COR-L47 (cell line): ENCODE results near the gene SERPINA4.
A peak's percentile ranks its signal among the peaks of the same experiment; 100 is the strongest.
"Not testable (repeated sequence)": the region's sequence is repeated elsewhere in the genome, so short reads cannot be mapped to it uniquely, and the experiment has no call there.

Experiments
- DNase-seq: peaks from one replicate; lab custom pipeline; 2025; lab: John Stamatoyannopoulos, UW

The SERPINA4 gene

DNA sequence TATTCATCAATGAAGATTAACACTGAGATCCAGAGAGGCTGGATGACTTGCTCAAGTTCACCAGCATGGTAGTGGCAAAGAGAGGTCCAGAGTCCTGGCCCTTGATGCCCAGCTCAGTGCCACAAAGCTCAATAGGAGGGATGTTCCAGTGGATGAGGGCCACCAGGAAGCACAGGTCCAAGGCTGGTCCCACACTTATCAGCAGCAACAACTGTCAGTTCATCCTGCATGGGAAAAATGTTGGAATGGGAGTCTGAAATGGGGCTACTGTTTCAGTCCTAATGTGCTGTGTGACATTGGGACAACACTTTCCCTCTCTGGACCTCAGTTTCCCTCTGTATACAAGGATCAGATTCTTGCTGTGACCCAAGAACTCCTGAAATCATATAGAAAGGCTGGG, 31.2 kb downstream of the SERPINA4 start:
- DNase-seq: no peak

DNA sequence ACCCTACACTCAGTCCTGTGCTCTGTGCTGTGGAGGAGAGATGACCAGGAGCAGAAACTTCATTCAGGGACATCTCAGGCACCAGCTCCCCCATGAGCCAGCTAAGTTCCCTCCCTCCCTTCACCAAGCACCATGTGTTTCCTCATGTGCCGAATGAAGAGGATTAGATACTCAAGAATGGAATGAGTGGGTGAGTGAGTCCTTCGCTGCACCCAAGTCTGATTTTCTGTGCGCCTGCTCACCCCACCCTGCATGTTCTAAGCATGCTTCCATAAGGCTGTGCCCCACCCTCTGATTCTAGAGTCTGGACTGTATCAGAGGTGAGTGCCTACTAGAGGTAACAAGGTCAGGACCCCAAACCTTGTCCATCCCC, 32.1 kb downstream of the SERPINA4 start:
- no peak for DNase-seq

DNA sequence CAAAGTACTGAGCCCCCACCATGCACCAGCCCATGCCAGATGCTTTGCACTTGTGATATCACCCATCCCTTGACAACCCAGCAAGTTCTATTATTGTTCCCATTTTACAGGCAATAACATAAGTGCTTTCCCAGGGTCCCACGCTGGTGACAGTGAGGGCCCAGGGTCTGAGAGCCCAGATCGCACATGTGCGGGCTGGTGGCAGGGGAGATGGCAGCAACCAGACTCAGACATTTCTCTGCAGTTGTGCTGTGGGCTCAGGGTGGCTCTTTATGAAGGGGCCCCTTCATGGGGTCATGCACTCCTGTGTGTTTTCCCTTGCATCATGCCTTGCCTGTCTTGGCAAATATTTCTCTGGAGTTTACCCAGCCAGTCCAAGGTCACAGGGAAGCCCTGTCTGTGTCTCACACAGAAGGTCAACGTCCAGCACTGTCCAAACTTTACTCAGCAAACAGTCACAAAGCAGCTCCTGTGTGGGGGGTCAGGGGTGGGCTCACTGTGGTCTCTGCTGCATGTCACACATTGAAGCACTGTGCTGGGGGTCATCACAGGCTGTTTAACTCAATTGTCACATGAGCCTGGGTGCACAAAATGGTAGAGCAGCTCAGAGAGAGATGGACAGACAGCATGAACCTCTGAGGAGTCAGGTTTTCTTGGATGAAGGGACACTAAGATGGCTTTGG, 32.6 kb downstream of the SERPINA4 start:
- no peak for DNase-seq

DNA sequence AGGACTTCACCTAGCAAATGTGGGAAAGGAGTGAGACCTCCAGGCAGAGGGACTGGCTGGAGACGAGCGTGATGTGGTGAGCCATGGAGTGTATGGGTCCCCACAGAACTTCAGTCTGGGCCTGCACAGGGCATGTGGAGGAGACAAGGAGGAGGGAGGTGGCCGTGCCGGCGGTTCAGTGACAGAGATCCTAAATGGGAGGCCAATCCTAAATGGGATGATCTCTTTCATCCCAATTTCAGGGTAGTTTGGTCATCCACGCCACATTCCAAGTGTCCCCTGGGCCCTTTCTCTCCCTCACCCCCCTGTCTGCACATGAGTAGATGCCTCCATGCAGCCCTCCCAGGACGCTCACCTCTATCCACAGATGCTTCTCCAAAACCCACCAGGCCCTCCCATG, 33.2 kb downstream of the SERPINA4 start:
- no peak for DNase-seq

DNA sequence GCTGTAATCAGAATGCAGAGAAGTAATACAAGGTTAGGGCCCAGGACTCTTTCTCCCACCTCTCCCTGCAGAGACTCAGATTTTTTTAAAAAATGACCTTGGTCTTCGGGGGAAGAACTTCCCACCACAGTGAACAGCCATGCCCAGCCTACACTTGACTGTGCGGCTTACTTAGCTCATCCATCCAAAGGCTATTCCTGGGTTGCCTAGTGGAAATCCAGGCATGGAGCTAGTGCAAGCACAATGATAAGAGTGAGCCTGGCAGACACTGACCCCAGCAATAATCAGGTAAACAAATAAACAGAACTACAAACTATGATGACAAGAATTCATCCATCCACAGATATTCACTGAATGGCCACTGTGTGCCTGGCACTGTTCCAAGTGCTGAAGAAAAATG, 34.7 kb downstream of the SERPINA4 start:
- DNase-seq: no peak

DNA sequence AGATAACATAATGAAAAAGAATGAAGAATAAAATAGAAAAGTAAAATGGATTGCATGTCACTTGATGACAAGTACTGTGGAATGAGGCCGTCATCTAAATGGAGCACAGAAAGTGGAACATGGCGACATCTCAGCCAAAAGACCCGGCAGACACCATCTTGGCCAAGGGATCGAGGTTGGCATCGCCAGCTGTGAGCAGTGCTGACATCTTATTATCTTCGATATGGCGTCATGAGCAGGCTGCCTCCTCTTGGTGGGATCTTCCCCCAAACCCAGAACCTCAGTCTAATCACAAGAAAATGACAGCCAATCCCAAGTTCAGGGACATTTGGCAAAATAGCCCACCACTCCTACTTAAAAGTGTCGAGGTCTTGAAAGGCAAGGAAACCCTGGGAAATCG, 35.1 kb downstream of the SERPINA4 start:
- DNase-seq: no peak

DNA sequence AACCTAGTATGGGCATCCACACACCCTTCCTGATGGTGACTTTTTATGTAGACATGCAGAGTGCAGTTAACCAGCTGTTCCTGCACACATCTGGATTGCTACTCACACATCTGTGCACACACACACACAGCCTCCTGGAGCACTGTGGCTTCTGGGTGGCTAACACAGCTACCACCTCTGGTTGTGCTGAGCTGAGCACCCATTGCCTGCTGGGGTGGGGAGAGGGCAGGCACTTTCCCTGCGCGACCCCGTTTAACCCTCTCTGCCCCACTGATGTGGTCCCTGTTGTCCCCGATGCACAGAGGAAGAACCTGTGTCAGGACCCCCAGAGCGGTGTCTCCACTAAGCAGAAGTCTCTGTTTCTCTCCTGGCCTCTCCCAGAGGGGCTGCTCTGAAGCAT, 36.5 kb downstream of the SERPINA4 start:
- DNase-seq: no peak

DNA sequence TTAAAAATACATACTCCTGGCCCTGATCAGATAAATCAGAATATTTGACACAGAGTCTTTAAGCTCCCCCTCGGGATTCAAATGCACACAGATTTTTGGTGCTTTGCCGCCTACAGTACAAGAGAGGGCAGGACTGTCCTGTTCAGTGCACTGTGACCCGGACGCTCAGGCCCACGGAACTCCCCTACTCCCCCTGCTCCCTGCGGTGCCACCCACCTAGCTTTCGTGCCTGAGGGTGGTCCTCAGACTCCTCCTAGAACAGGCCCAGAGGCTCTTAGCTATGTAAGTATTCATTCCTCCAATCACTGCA, 37.2 kb downstream of the SERPINA4 start:
- DNase-seq: no peak

DNA sequence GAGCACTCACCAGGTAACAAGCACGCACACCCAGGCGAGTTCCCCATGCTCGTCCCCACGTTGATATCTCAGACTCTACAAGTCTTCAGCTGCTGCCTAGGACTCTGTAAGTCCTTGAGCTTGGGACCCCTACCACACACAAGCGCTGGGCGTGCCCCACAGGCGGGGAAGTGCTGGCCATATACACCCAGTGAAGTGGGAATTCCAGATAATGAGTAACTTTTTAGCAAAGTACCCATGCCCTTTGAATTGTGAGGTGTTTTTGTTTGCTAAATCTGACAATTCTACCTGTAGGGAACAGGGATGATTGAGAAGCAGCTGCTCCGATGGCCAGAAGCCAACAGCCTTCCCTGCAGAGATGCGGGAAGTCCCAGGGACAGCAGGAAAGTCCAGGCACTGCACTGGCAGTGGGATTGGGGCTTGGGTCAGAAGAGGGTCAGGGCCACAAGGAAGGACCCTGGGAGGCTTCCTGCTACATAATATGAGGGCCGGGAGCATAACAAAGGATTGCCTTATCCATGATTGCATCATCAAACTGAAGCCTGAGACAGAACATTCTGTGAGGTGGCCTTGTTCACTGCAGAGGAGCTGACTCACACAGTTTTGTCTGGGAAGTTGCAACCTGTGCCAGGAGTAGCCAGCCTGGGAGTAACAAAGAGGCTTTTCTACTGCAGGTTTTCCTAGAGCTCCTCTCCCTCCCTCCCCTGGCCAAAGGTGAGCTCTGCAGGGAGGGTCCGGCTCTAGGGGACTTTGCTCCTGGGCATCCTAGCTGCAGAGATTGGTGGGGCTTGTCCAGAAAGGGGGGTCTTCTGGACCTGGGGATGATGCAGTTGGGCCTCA, 37.8 kb downstream of the SERPINA4 start:
- DNase-seq: peak; percentile 63

DNA sequence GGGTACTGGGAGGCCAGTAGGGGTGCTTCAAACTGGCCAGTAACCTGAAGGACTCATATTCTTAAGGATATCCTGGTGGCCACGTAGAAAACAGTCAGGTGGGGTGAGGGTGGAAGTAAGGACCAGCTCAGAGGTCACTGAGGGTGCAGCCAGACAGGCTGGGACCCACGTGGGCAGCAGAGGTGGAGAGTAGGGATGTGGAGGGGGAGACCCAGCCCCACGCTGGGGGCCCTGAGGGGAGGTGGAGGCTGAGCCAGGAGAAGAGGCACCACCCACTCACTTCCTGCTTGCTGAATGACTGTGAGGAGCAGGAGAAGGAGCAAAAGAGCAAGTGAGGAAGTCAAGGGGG, 38.4 kb downstream of the SERPINA4 start:
- no peak for DNase-seq

DNA sequence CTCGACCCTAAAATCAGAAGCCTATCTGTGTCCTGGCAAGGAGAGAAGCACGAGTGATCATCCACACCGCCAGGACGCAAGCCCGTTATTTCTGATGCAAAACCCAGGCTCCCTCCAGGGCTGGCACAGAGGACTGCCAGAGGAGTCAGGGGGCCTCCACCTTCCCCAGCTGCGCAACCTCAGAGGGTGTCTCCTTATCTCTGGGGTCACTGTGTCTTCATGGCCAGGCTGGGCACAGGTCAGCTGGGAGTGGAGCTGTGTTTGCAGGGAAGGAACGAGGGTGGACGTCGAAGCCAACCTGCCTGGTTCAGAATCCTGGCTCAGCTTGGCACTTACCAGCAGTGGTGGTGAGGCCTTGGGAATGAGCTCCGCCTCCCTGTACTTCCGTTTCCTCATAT, 38.9 kb downstream of the SERPINA4 start:
- no peak for DNase-seq

DNA sequence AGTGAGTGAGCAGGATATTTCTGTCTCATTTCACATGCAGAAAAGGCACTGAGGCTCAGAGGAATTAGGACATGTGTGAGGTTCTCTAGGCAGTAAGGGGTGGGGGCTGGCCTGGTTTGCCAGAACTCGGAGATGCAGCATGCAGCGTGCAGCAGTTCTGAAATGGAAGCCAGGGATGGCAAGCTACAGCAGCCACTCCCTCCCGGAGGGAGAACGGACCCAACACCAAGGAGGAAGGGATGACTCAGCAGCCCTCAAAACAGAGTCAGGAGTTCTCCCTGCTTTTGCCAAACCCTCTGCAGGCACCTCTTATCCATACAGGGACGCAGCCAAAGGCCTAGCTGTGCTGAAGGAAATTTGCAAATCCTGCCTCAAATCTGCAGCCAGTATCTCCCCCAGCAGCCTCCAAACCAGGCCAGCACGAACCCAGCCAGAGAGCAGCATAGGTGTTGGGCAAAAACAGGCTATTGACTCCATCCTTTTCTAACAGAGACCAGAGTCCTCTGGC, 40.7 kb downstream of the SERPINA4 start:
- DNase-seq: no peak

DNA sequence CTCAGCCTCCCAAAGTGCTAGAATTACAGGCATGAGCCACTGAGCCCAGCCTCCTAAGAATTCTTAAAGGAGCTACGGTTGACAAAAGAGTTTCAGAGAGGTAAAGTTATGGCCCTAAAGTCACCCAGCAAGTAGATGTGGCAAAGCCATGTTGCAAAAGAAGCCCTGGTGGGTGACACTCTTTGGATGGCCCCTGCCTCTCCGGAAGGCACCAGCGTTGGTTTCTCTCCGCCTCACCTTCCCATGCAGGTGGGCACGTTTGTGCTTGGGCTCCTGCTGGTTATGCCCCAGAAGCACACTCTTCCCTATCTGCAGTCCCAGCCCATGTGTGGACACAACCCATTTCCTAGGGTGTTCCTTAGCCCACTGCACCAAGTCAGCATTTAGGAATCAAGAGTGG, 41.5 kb downstream of the SERPINA4 start:
- DNase-seq: no peak

DNA sequence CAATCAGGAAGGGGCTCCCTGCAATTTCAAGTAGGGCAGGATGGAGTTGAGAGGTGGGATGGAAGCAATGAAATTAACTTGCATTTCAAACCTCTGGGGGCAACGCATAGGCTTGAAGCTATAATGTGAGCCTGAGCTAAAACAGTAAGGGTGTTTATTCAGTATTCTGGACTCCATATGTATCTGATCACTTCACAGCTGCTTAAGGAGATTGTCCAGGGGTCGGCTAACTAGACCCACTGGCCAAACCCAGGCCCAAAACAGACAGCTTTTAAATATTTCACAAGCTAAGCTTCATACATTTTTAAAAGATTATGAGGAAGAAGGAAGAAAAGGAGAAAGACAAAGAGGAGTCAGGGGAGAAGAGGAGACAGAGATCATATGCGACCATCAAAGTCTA, 44.1 kb downstream of the SERPINA4 start:
- DNase-seq: no peak

DNA sequence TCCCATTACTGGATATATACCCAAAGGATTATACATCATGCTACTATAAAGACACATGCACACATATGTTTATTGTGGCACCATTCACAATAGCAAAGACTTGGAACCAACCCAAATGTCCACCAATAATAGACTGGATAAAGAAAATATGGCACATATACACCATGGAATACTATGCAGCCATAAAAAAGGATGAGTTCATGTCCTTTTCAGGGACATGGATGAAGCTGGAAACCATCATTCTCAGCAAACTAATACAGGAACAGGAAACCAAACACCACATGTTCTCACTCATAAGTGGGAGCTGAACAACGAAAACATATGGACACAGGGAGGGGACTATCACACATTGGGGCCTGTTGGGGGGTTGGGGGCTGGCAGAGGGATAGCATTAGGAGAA, 47.7 kb downstream of the SERPINA4 start:
- DNase-seq: not testable (repeated sequence)

DNA sequence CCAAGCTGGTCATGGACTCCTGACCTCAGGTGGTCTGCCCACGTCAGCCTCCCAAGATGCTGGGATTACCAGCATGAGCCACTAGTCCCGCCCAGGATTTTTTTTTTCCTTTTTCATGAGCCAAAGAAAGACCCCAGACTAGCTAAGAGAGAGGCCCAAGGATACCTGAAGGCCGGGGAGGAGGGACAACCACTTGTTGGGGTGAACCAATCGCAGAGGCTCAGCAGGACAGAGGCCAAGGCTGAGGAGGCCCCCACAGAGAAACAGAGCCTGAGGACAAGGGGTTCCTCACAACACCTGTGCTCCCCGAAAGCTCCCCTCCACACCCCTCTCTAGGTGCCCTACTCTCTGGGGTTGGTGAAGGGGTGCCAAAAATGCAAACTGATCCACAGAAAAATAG, 49.9 kb downstream of the SERPINA4 start:
- DNase-seq: no peak

DNA sequence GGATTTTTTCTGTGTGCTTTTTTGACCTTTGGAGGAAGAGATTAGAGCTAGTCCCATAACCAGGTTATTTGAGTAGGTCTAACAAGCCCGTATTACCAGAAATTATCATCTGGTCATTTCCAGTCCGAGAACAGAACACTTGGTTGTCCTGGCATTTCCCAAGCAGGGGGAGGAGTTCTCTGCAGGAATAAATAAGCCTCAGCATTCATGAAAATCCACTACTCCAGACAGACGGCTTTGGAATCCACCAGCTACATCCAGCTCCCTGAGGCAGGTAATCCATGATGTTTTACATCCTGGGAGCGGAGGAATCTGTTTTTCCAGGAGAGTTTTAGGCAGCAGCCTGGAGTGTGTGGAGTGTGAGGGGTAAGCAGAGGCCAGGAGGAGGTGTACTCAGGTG, 50.9 kb downstream of the SERPINA4 start, which contains the start of gene SERPINA3:
SERPINA3 (plus strand) TSS at position 218 of the 400 bp plus-strand sequence. CDS start 2,051 bp downstream, outside the sequence.
- DNase-seq: no peak

DNA sequence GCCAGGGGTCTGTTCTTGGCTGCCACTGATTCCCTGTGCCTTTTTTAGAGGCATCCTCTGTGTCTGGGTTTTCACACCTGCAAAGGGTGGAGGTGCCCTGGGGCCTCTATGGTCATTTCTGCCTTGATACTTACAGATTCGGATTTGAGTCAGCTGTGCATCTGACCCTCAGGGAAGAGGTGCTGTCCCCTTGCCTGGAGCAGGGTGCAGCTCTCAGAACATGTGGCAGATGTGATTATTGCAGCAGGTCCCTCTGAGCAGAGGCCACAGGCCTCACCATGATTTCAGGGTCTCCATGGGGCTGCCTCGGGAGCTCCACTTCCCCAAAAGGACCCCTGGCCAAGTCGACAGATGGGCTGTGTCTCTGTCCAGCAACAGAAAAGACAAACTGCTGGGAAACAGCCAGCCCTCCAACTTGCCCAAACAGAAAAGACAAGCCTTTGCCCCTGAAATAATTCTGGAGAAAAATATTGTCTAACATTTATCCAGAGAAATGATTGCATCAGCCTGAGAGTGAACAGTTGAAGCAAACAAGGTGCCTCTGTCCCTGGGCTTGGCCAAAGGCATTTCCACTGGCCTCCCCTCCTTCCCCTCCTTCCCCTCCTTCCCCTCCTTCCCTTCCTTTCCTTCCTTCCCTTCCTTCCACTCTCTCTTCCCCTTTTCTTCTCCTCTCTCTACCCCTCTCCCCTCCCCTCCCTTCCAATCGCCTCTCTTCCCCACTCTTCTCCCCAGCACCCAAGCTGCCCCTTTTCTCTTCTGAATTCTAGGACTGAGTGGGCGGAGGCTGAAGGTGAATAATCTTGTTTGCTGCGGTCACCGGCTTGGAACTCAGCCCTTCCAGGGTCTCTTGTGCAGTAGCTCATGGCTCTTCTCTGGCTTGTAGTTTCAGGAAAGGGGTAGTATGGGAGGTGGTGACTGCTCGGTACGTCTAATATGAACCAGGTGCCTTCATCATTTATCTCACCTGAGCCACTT, 51.6 kb downstream of the SERPINA4 start:
- no peak for DNase-seq

DNA sequence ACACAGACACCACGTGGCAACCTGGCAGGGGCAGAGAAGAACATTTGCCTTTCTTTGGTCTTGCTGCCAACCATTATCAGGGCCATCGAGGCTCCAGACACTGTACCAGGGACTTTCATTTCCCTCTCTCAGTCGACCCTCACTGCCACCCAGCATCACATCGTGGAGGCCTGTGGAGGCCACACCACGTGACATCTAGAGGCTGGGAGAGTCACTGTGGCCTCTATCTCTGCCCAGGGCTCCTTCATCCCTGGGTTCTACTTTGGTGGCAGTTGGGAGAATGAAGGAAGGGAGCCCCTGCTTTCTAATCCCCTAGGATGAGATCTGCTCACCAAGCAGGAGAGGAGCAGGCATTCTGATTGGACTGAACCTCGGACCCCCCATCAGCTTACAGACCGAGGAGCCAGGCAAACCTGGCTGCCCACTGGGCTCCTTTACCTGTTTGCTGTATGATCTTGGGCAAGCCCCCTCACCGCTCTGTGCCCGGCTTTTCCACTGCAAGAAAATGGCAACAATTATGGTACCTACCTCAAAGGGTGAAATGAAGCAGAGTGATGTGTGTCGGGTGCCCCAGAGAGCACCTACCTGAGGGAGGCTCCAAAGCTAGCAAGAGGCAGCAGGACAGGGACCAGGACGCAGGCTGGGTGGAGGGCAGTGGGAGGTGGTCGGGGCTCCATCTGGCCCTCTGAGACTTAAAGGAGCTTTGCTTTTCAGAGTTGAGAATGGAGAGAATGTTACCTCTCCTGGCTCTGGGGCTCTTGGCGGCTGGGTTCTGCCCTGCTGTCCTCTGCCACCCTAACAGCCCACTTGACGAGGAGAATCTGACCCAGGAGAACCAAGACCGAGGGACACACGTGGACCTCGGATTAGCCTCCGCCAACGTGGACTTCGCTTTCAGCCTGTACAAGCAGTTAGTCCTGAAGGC, 52.7 kb downstream of the SERPINA4 start:
- DNase-seq: no peak

DNA sequence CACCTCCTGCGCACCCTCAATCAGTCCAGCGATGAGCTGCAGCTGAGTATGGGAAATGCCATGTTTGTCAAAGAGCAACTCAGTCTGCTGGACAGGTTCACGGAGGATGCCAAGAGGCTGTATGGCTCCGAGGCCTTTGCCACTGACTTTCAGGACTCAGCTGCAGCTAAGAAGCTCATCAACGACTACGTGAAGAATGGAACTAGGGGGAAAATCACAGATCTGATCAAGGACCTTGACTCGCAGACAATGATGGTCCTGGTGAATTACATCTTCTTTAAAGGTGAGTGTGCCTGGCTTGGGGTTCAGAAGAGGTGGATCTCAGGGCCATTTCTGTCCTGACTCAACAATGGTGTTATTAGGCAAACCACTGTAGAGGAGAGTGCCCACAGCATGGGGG, 53.6 kb downstream of the SERPINA4 start:
- no peak for DNase-seq

DNA sequence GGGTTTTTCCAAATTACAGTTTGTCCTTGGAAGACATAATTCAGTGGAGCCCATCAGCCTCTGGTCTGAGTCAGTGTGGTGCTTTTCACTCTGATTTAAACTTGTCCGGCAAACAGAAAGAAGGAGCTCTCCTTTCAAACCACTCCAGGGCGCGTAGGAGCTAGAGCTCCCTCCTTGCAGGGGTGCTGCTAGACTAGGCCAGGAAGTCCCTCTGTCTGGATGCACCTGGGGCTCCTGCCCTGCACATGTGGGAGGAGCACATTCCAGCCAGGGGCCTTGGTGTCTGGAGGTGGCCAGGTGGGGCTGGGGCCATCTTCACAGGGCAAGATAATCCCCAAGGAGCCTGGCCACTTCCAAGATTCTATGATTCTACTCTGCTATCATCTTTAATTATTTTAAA, 54.0 kb downstream of the SERPINA4 start:
- DNase-seq: no peak
